Ishikawa (cell line): ENCODE results near the gene PDZD2.

ENCODE experiments used
- CEBPB ChIP-seq: IDR thresholded peaks from 2 replicates; pipeline ENCODE4 v1.6.1; 2012
- CREB1 ChIP-seq: IDR thresholded peaks from 2 replicates; pipeline ENCODE4 v1.6.1; 2012; ENCODE audit warnings: low read depth
- EGR1 ChIP-seq: IDR thresholded peaks from 2 replicates; pipeline ENCODE4 v1.6.1; 2012
- EP300 ChIP-seq: IDR thresholded peaks from 2 replicates; pipeline ENCODE4 v1.6.1; 2012; ENCODE audit warnings: borderline replicate concordance
- NFIC ChIP-seq: IDR thresholded peaks from 2 replicates; pipeline ENCODE4 v1.6.1; 2012
- TAF1 ChIP-seq: IDR thresholded peaks from 2 replicates; pipeline ENCODE4 v1.6.1; 2012; ENCODE audit warnings: low read depth, mild to moderate bottlenecking
- USF1 ChIP-seq: IDR thresholded peaks from 2 replicates; pipeline ENCODE4 v1.6.1; 2012
- YY1 ChIP-seq: IDR thresholded peaks from 2 replicates; pipeline ENCODE4 v1.6.1; 2012; ENCODE audit warnings: low read depth
- ZBTB7A ChIP-seq: IDR thresholded peaks from 2 replicates; pipeline ENCODE4 v1.6.1; 2012; ENCODE audit warnings: low read depth

GRCh38 chr5:32151198-32151597 is 512.3 kb downstream of the PDZD2 start:
- no peak for TF ChIP-seq YY1
- TF ChIP-seq ZBTB7A: no peak
- no peak for TF ChIP-seq CEBPB
- TF ChIP-seq EP300: no peak
- no peak for TF ChIP-seq TAF1
- no peak for TF ChIP-seq EGR1
- TF ChIP-seq CREB1: no peak
- no peak for TF ChIP-seq USF1
- no peak for TF ChIP-seq NFIC
